GM12878 (cell line): ENCODE data around the gene HCN3. TPM values are rescaled to one million over a fixed set of nuclear protein-coding genes. Genes with fewer than 3 reads are reported as not detected.

Experiments used
- ATAC-seq: fragments of 200-7000 bp; cut with Tn5 transposase; 3 replicates; pipeline ENCODE4 v1.9.1; 2020; ENCODE audit warnings: mild to moderate bottlenecking, moderate library complexity
- BruUV-seq: library from RNA; stranded (reverse); fragments of 400-500 nt; replicated peaks from 2 replicates; lab custom pipeline; 2021; lab: Mats Ljungman, UMichigan
- CTCF ChIA-PET: fragments of 300-600 bp; sonication (Branson Sonifier 250); formaldehyde crosslinking; extraction: SDS; loops from one replicate; lab custom pipeline; 2021; ENCODE audit warnings: inconsistent platforms; lab: Yijun Ruan, JAX
- POLR2A ChIA-PET: fragments of 350-600 bp; formaldehyde crosslinking; extraction: SDS; loops from one replicate; lab custom pipeline; 2021; ENCODE audit warnings: inconsistent platforms; lab: Charles Lee
- RAD21 ChIA-PET: fragments of 300-600 bp; sonication (Branson Sonifier 250); formaldehyde crosslinking; loops from one replicate; lab custom pipeline; 2023; ENCODE audit warnings: antibody characterized with exemption; ENCODE audit not compliant: unreplicated experiment; lab: Charles Lee
- SMC1A ChIA-PET: fragments of 300-600 bp; sonication (Branson Sonifier 250); formaldehyde crosslinking; loops from one replicate; lab custom pipeline; 2023; ENCODE audit not compliant: unreplicated experiment, uncharacterized antibody; lab: Charles Lee
- DNase-seq: peaks from one replicate; pipeline ENCODE4 v3.0.0-alpha.2; 2011; ENCODE audit warnings: low read depth, low spot score
- FAIRE-seq: peaks from 3 replicates; lab custom pipeline; 2011; peaks lifted over from hg19 to GRCh38; lab: Jason Lieb, UNC
- H2AFZ ChIP-seq: 2 replicates; pipeline ENCODE4 v1.6.0; 2011; ENCODE audit warnings: low read depth, low read length, control low read depth; ENCODE audit not compliant: control insufficient read depth
- H3K27ac ChIP-seq: 2 replicates; pipeline ENCODE4 v1.5.1; 2011; ENCODE audit warnings: control low read depth; ENCODE audit not compliant: control insufficient read depth, insufficient read depth
- H3K27me3 ChIP-seq, 2 experiments: replicated peaks in 1 of 2; 2 replicates each; pipeline versions ENCODE4 v1.6.0 to v1.6.1; 2011; ENCODE audit warnings: low read length in 1 of 2; ENCODE audit not compliant: control insufficient read depth in 2 of 2, insufficient read depth in 2 of 2
- H3K36me3 ChIP-seq, 2 experiments: 2 replicates each; pipeline ENCODE4 v1.5.1; 2011; ENCODE audit warnings: low read length in 1 of 2; ENCODE audit not compliant: control insufficient read depth in 2 of 2, insufficient read depth in 2 of 2
- H3K4me1 ChIP-seq: 2 replicates; pipeline ENCODE4 v1.6.1; 2011; ENCODE audit warnings: mild to moderate bottlenecking, low read length, moderate library complexity, mixed read lengths; ENCODE audit not compliant: control insufficient read depth, insufficient read depth
- H3K4me2 ChIP-seq: 2 replicates; pipeline ENCODE4 v1.6.0; 2011; ENCODE audit warnings: control low read depth; ENCODE audit not compliant: control insufficient read depth, insufficient read depth
- H3K4me3 ChIP-seq: fragments of 200-600 bp; sonication (generic); 2 replicates; pipeline ENCODE4 v1.5.1; 2016
- H3K79me2 ChIP-seq: 2 replicates; pipeline ENCODE4 v1.6.0; 2011; ENCODE audit warnings: low read length; ENCODE audit not compliant: control insufficient read depth, insufficient read depth
- H3K9ac ChIP-seq: 2 replicates; pipeline ENCODE4 v1.8.0; 2011; ENCODE audit warnings: low read length, control low read depth, mixed read lengths; ENCODE audit not compliant: control insufficient read depth, insufficient read depth
- H3K9me3 ChIP-seq: replicated peaks from 3 replicates; pipeline ENCODE4 v1.5.1; 2011; ENCODE audit warnings: mild to moderate bottlenecking, low read length; ENCODE audit not compliant: control insufficient read depth, insufficient read depth
- H4K20me1 ChIP-seq: 2 replicates; pipeline ENCODE4 v1.6.0; 2011; ENCODE audit not compliant: control insufficient read depth, insufficient read depth
- CHD2 ChIP-seq: IDR thresholded peaks from 2 replicates; pipeline ENCODE4 v1.6.1; 2011; ENCODE audit warnings: low read depth, low read length, improper control_type of control experiment, borderline replicate concordance
- GABPA ChIP-seq: IDR thresholded peaks from 2 replicates; pipeline ENCODE4 v1.6.1; 2014; ENCODE audit warnings: antibody characterized with exemption, low read depth, mild to moderate bottlenecking, inconsistent platforms
- IKZF1 ChIP-seq: fragments of 450-650 bp; conservative IDR thresholded peaks from 2 replicates; pipeline ENCODE4 v1.6.1; 2017; ENCODE audit warnings: antibody characterized with exemption, mild to moderate bottlenecking
- MYB ChIP-seq: fragments of 150-350 bp; IDR thresholded peaks from 2 replicates; pipeline ENCODE4 v1.6.1; 2014; ENCODE audit warnings: mild to moderate bottlenecking, low read depth, low read length, borderline replicate concordance
- POLR2A ChIP-seq: IDR thresholded peaks from 2 replicates; pipeline ENCODE4 v1.6.1; 2011; ENCODE audit warnings: low read depth, mild to moderate bottlenecking, low read length
- SMARCA5 ChIP-seq: fragments of 450-650 bp; IDR thresholded peaks from 2 replicates; pipeline ENCODE4 v1.6.1; 2017; ENCODE audit warnings: mild to moderate bottlenecking
- SUPT20H ChIP-seq: IDR thresholded peaks from 2 replicates; pipeline ENCODE4 v1.6.1; 2011; ENCODE audit warnings: low read depth, mild to moderate bottlenecking, low read length, moderate library complexity, borderline replicate concordance; ENCODE audit not compliant: control insufficient read depth
- TCF12 ChIP-seq: IDR thresholded peaks from 2 replicates; pipeline ENCODE4 v1.6.1; 2011; ENCODE audit warnings: low read depth, mild to moderate bottlenecking, low read length
- YY1 ChIP-seq: IDR thresholded peaks from 2 replicates; pipeline ENCODE4 v1.6.1; 2011; ENCODE audit warnings: low read depth, mild to moderate bottlenecking, low read length
- WGBS: methylation state at CpG from one replicate; pipeline ENCODE4 v1.1.6; 2016; ENCODE audit warnings: low lambda C conversion rate; ENCODE audit not compliant: insufficient replicate concordance, insufficient coverage; ENCODE audit errors: missing lambda C conversion rate; 5-methylcytosine and 5-hydroxymethylcytosine counted together
- in situ Hi-C: fragments of 300-500 bp; cut with MboI; formaldehyde crosslinking; loops from 9 replicates; pipeline ENCODE4 v1.14.3; 2018; ENCODE audit warnings: mixed read lengths
- intact Hi-C: fragments of 100-400 bp; cut with micrococcal nuclease; formaldehyde crosslinking; loops from one replicate; pipeline ENCODE4 v1.14.2; 2022; ENCODE audit not compliant: unreplicated experiment
- polyA plus RNA-seq, 11 experiments: library from polyadenylated mRNA; depleted of rRNA in 4 of 11; unstranded in 6 of 11; stranded (reverse) in 5 of 11; fragments of >200 nt; fragmentation: Nextera tagmentation in 4 of 11; fragmentation: Illumina TruSeq in 1 of 11; extraction: Ambion mirVana in 4 of 11; extraction: Trizol in 1 of 11; gene quantifications; 1 replicate in 1 of 11; 2 replicates in 10 of 11; pipeline versions ENCODE4 v1.2.1 to v1.2.3, GENCODE V29; 2011 to 2016; ENCODE audit warnings: inconsistent platforms in 2 of 11, missing spikeins in 2 of 11, low read depth in 1 of 11
- total RNA-seq, 4 experiments: library from RNA; depleted of rRNA in 3 of 4; stranded (reverse); fragments of >200 nt in 3 of 4; fragmentation: Illumina TruSeq in 1 of 4; extraction: Trizol in 1 of 4; gene quantifications; 2 replicates each; pipeline versions ENCODE4 v1.2.1 to v1.2.3, GENCODE V29; 2013 to 2021
- TF ChIP-seq, protein P1 (sequence below): fragments of 450-650 bp; formaldehyde crosslinking; IDR thresholded peaks from 2 replicates; pipeline ENCODE4 v1.5.0; 2022; ENCODE audit warnings: mild to moderate bottlenecking, missing genetic modification characterization

The HCN3 gene
- total and polyA plus RNA-seq, 10 of the 15 experiments (the other 5 are each of a cell fraction or from before 2014, with no cell fraction given) = 0.08 to 4.1 (median 1.8) TPM

DNA sequence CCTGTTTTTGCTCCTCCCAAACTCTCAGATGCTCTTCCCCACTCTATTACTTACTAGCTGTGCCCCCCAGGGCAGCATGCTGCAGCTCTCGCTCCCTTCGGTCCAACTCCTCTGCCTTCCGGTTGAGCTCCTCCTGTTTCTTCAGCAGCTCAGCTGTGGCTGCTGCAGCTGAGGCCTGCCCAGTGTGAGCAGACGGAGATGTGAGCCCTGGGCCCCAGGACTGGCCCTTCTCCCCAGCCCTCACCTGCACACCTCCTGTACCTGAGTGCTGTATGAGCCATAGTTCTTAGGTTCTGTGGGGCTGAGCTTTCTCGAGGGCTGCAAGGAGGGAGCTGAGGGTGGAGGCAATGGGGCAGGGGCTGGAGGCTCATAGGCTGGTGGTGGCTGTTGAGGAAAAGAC, 17.0 kb upstream of the HCN3 start:
- POLR2A ChIA-PET = interaction anchor here (0.6 to 1.7 kb wide), 5 partner anchors 13 to 90 kb away, joined by 3 to 5 read pairs (median 4); partner anchors contain the start of gene CLK2
- no peak for FAIRE-seq

DNA sequence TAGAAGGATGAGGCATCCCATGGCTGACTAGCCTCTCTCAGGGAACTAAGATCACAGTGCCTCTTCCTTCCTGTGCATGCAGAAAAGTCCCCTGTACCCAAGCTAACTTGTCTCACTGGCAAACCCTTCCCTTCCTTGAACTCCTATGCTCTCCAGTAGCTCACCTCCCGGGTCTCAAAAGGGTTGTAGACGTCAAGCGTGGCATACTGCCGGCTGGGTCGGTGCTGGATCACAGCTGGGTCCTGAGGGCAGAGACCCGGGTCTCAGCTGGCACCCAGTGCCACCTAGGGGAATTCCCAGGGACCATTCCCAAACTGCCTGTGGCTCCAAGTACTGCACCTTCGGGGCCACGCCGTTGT, 15.8 kb upstream of the HCN3 start:
- ChIA-PET POLR2A (interaction anchor here (0.5 to 1.9 kb wide), 8 partner anchors 10 to 482 kb away, joined by 3 to 13 read pairs (median 6); partner anchors contain the start of genes CLK2 and HCN3), RAD21 (interaction anchor here (1.1 to 4.2 kb wide), 4 partner anchors 11 to 62 kb away, joined by 3 to 26 read pairs (median 6); partner anchors contain the start of genes CLK2 and FDPS), SMC1A (interaction anchor here (1.0 to 1.4 kb wide), 4 partner anchors 9 to 47 kb away, joined by 3 to 5 read pairs (median 4); partner anchors contain the start of gene FDPS), CTCF (interaction anchor here (0.9 to 4.3 kb wide), 9 partner anchors 11 to 88 kb away, joined by 3 to 78 read pairs (median 4); partner anchors contain the start of genes CLK2, KRTCAP2, MTX1 and THBS3)
- H3K4me1 ChIP-seq = peaks cover 7% of the 10 kb centered on the region
- no TSS peak for BruUV-seq
- H3K79me2 ChIP-seq = peaks cover 20% of the 10 kb centered on the region
- no peak for DNase-seq
- no peaks in the 10 kb centered on the region for H3K27me3 ChIP-seq
- ATAC-seq = peak; percentile 35
- peak overlapping the region; percentile 91 for H3K4me2 ChIP-seq
- H3K9ac ChIP-seq = peak overlapping the region; percentile 82
- H2AFZ ChIP-seq = no peak overlapping the region; the same call in 1 of the 2 replicates
- TF ChIP-seq TCF12 (0 out of 2 replicates have a peak, but pooled peaks have one; percentile 28), IKZF1 (no peak), MYB (no peak), GABPA (peak; percentile 77), YY1 (peak; percentile 36; the same call in 1 of the 2 replicates)
- TF ChIP-seq, protein P1, sequence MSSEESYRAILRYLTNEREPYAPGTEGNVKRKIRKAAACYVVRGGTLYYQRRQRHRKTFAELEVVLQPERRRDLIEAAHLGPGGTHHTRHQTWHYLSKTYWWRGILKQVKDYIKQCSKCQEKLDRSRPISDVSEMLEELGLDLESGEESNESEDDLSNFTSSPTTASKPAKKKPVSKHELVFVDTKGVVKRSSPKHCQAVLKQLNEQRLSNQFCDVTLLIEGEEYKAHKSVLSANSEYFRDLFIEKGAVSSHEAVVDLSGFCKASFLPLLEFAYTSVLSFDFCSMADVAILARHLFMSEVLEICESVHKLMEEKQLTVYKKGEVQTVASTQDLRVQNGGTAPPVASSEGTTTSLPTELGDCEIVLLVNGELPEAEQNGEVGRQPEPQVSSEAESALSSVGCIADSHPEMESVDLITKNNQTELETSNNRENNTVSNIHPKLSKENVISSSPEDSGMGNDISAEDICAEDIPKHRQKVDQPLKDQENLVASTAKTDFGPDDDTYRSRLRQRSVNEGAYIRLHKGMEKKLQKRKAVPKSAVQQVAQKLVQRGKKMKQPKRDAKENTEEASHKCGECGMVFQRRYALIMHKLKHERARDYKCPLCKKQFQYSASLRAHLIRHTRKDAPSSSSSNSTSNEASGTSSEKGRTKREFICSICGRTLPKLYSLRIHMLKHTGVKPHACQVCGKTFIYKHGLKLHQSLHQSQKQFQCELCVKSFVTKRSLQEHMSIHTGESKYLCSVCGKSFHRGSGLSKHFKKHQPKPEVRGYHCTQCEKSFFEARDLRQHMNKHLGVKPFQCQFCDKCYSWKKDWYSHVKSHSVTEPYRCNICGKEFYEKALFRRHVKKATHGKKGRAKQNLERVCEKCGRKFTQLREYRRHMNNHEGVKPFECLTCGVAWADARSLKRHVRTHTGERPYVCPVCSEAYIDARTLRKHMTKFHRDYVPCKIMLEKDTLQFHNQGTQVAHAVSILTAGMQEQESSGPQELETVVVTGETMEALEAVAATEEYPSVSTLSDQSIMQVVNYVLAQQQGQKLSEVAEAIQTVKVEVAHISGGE (CRISPR knock-in tag) = peak; percentile 60
- H3K9me3 ChIP-seq = no peaks in the 10 kb centered on the region
- peaks cover 12 to 16% of the 10 kb centered on the region in 2 experiments; a peak in 3 of 4 replicates for H3K36me3 ChIP-seq
- peak overlapping the region; percentile 84 for H3K27ac ChIP-seq
- H4K20me1 ChIP-seq = no peaks in the 10 kb centered on the region
- 0% methylated on average over 9 of the region's 9 CpGs for WGBS
- intact Hi-C loops (no loop called here), in situ Hi-C loops (no loop called here)
- FAIRE-seq = no peak
- H3K4me3 ChIP-seq = peak overlapping the region; percentile 77

More for the DNA sequence above, 17.0 kb upstream of the HCN3 start:
- ChIA-PET SMC1A (interaction anchor here (0.8 to 1.2 kb wide), 3 partner anchors 8 to 57 kb away, joined by 3 to 4 read pairs (median 3); no protein-coding TSS in a partner anchor), RAD21 (interaction anchor here (1.0 to 4.2 kb wide), 2 partner anchors 10 to 63 kb away, joined by 3 to 26 read pairs; no protein-coding TSS in a partner anchor), CTCF (interaction anchor here (1.3 to 4.3 kb wide), 4 partner anchors 10 to 67 kb away, joined by 3 to 78 read pairs (median 12); partner anchors contain the start of gene FDPS)
- Histone ChIP-seq H3K9ac (no peak overlapping the region), H3K27ac (no peak overlapping the region), H3K4me1 (peaks cover 11% of the 10 kb centered on the region), H4K20me1 (no peaks in the 10 kb centered on the region), H3K27me3 (no peaks in the 10 kb centered on the region), H3K4me2 (peak overlapping the region; percentile 91; the same call in 1 of the 2 replicates), H3K79me2 (peaks cover 20% of the 10 kb centered on the region), H3K4me3 (no peak overlapping the region), H3K9me3 (no peaks in the 10 kb centered on the region), H2AFZ (no peak overlapping the region), H3K36me3 (peaks cover 12% of the 10 kb centered on the region in 2 experiments; a peak in 3 of 4 replicates)
- intact Hi-C loops (no loop called here), in situ Hi-C loops (no loop called here)
- no TSS peak for BruUV-seq
- TF ChIP-seq SUPT20H (no peak), CHD2 (no peak), POLR2A (peak; percentile 25; the same call in 1 of the 2 replicates), SMARCA5 (no peak)
- 94% methylated on average over 5 of the region's 5 CpGs for WGBS
- ATAC-seq (no peak), DNase-seq (no peak)
